ENCODE results near the gene PFKFB4.

DNA sequence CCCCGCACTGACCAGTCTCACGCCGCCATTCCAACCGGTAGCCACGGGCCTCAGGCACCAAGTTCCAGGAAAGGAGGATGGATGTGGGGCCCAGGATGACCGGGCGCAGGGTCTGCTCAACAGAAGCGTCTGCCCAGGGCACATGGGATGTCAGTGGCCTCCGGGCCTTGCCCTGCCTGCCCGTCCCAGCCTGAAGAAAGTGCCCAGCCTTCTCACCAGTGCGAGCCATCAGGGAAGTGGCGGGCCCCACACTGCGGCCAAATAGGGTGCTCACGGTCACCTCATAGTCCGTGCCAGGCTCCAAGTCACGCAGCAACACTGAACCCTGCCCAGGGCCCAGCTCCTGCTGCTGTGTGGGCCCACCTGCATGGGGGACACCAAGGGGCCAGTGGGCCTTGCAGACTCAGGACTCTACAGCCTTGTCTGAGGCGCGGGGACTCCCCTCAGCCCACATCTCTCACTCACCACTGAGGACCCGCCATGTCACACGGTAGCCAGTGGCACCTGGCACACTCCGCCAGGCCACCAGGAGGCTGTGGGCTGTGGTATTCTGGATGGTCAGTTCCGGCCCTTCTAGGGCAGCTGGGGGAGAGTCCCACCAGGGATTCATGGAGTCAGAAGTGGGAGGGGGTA lies 35.4 kb upstream of the PFKFB4 start:
- TF ChIP-seq SIN3A (IDR thresholded peaks at IDR 0.05; ENCODE audit: borderline replicate concordance, insufficient read depth, low read length) = no peak
- TF ChIP-seq REST (IDR thresholded peaks at IDR 0.05; ENCODE audit: insufficient read depth in 1 of 2, low read depth in 2 of 2, low read length in 2 of 2) = no peak
- no peak for TF ChIP-seq POLR2AphosphoS5 (IDR thresholded peaks at IDR 0.05; ENCODE audit: low read depth, low read length)
- no peak for TF ChIP-seq TAF1 (IDR thresholded peaks at IDR 0.05; ENCODE audit: borderline replicate concordance, insufficient read depth, low read length)
